GM12878 (cell line): ENCODE data around the gene LMX1B. TPM values are rescaled to one million over a fixed set of nuclear protein-coding genes. Genes with fewer than 3 reads are reported as not detected.

Source experiments
- ATAC-seq: fragments of 200-7000 bp; cut with Tn5 transposase; 3 replicates; pipeline ENCODE4 v1.9.1; 2020; ENCODE audit warnings: mild to moderate bottlenecking, moderate library complexity
- BruUV-seq: library from RNA; stranded (reverse); fragments of 400-500 nt; replicated peaks from 2 replicates; lab custom pipeline; 2021; lab: Mats Ljungman, UMichigan
- CTCF ChIA-PET: fragments of 300-600 bp; sonication (Branson Sonifier 250); formaldehyde crosslinking; extraction: SDS; loops from one replicate; lab custom pipeline; 2021; ENCODE audit warnings: inconsistent platforms; lab: Yijun Ruan, JAX
- POLR2A ChIA-PET: fragments of 350-600 bp; formaldehyde crosslinking; extraction: SDS; loops from one replicate; lab custom pipeline; 2021; ENCODE audit warnings: inconsistent platforms; lab: Charles Lee
- RAD21 ChIA-PET: fragments of 300-600 bp; sonication (Branson Sonifier 250); formaldehyde crosslinking; loops from one replicate; lab custom pipeline; 2023; ENCODE audit warnings: antibody characterized with exemption; ENCODE audit not compliant: unreplicated experiment; lab: Charles Lee
- SMC1A ChIA-PET: fragments of 300-600 bp; sonication (Branson Sonifier 250); formaldehyde crosslinking; loops from one replicate; lab custom pipeline; 2023; ENCODE audit not compliant: unreplicated experiment, uncharacterized antibody; lab: Charles Lee
- DNase-seq: peaks from one replicate; pipeline ENCODE4 v3.0.0-alpha.2; 2011; ENCODE audit warnings: low read depth, low spot score
- FAIRE-seq: peaks from 3 replicates; lab custom pipeline; 2011; peaks lifted over from hg19 to GRCh38; lab: Jason Lieb, UNC
- H2AFZ ChIP-seq: 2 replicates; pipeline ENCODE4 v1.6.0; 2011; ENCODE audit warnings: low read depth, low read length, control low read depth; ENCODE audit not compliant: control insufficient read depth
- H3K27ac ChIP-seq: 2 replicates; pipeline ENCODE4 v1.5.1; 2011; ENCODE audit warnings: control low read depth; ENCODE audit not compliant: control insufficient read depth, insufficient read depth
- H3K27me3 ChIP-seq, 2 experiments: replicated peaks in 1 of 2; 2 replicates each; pipeline versions ENCODE4 v1.6.0 to v1.6.1; 2011; ENCODE audit warnings: low read length in 1 of 2; ENCODE audit not compliant: control insufficient read depth in 2 of 2, insufficient read depth in 2 of 2
- H3K36me3 ChIP-seq, 2 experiments: 2 replicates each; pipeline ENCODE4 v1.5.1; 2011; ENCODE audit warnings: low read length in 1 of 2; ENCODE audit not compliant: control insufficient read depth in 2 of 2, insufficient read depth in 2 of 2
- H3K4me1 ChIP-seq: 2 replicates; pipeline ENCODE4 v1.6.1; 2011; ENCODE audit warnings: mild to moderate bottlenecking, low read length, moderate library complexity, mixed read lengths; ENCODE audit not compliant: control insufficient read depth, insufficient read depth
- H3K4me2 ChIP-seq: 2 replicates; pipeline ENCODE4 v1.6.0; 2011; ENCODE audit warnings: control low read depth; ENCODE audit not compliant: control insufficient read depth, insufficient read depth
- H3K4me3 ChIP-seq: fragments of 200-600 bp; sonication (generic); 2 replicates; pipeline ENCODE4 v1.5.1; 2016
- H3K79me2 ChIP-seq: 2 replicates; pipeline ENCODE4 v1.6.0; 2011; ENCODE audit warnings: low read length; ENCODE audit not compliant: control insufficient read depth, insufficient read depth
- H3K9ac ChIP-seq: 2 replicates; pipeline ENCODE4 v1.8.0; 2011; ENCODE audit warnings: low read length, control low read depth, mixed read lengths; ENCODE audit not compliant: control insufficient read depth, insufficient read depth
- H3K9me3 ChIP-seq: replicated peaks from 3 replicates; pipeline ENCODE4 v1.5.1; 2011; ENCODE audit warnings: mild to moderate bottlenecking, low read length; ENCODE audit not compliant: control insufficient read depth, insufficient read depth
- H4K20me1 ChIP-seq: 2 replicates; pipeline ENCODE4 v1.6.0; 2011; ENCODE audit not compliant: control insufficient read depth, insufficient read depth
- BCLAF1 ChIP-seq: fragments of 450-650 bp; IDR thresholded peaks from 2 replicates; pipeline ENCODE4 v1.6.1; 2017; ENCODE audit warnings: antibody characterized with exemption, mild to moderate bottlenecking, moderate library complexity
- IKZF1 ChIP-seq: fragments of 450-650 bp; conservative IDR thresholded peaks from 2 replicates; pipeline ENCODE4 v1.6.1; 2017; ENCODE audit warnings: antibody characterized with exemption, mild to moderate bottlenecking
- NFXL1 ChIP-seq: fragments of 450-650 bp; IDR thresholded peaks from 2 replicates; pipeline ENCODE4 v1.6.1; 2017; ENCODE audit warnings: antibody characterized with exemption, mild to moderate bottlenecking, borderline replicate concordance
- NKRF ChIP-seq: fragments of 450-650 bp; conservative IDR thresholded peaks from 2 replicates; pipeline ENCODE4 v1.6.1; 2017; ENCODE audit warnings: mild to moderate bottlenecking, moderate library complexity
- PAX8 ChIP-seq: fragments of 450-650 bp; IDR thresholded peaks from 2 replicates; pipeline ENCODE4 v1.6.1; 2017; ENCODE audit warnings: mild to moderate bottlenecking, moderate library complexity
- POU2F2 ChIP-seq: IDR thresholded peaks from 3 replicates; pipeline ENCODE4 v1.6.1; 2011; ENCODE audit warnings: low read depth, mild to moderate bottlenecking, low read length, borderline replicate concordance
- SUZ12 ChIP-seq: fragments of 200-600 bp; sonication (generic); IDR thresholded peaks from one replicate; pipeline ENCODE4 v1.6.1; 2018; ENCODE audit warnings: antibody characterized with exemption, mild to moderate bottlenecking; ENCODE audit not compliant: unreplicated experiment
- ZBTB11 ChIP-seq: fragments of 450-650 bp; formaldehyde crosslinking; IDR thresholded peaks from 2 replicates; pipeline ENCODE4 v1.5.0; 2022; ENCODE audit warnings: mild to moderate bottlenecking, missing genetic modification characterization
- ZNF207 ChIP-seq: fragments of 450-650 bp; IDR thresholded peaks from 2 replicates; pipeline ENCODE4 v1.6.1; 2014; ENCODE audit warnings: antibody characterized with exemption, mild to moderate bottlenecking, borderline replicate concordance
- ZNF217 ChIP-seq: fragments of 450-650 bp; IDR thresholded peaks from 2 replicates; pipeline ENCODE4 v1.6.1; 2017; ENCODE audit warnings: antibody characterized with exemption, mild to moderate bottlenecking
- ZNF384 ChIP-seq: IDR thresholded peaks from 2 replicates; pipeline ENCODE4 v1.6.1; 2012; ENCODE audit warnings: low read depth, mild to moderate bottlenecking, low read length, improper control_type of control experiment, borderline replicate concordance
- WGBS: methylation state at CpG from one replicate; pipeline ENCODE4 v1.1.6; 2016; ENCODE audit warnings: low lambda C conversion rate; ENCODE audit not compliant: insufficient replicate concordance, insufficient coverage; ENCODE audit errors: missing lambda C conversion rate; 5-methylcytosine and 5-hydroxymethylcytosine counted together
- in situ Hi-C: fragments of 300-500 bp; cut with MboI; formaldehyde crosslinking; loops from 9 replicates; pipeline ENCODE4 v1.14.3; 2018; ENCODE audit warnings: mixed read lengths
- intact Hi-C: fragments of 100-400 bp; cut with micrococcal nuclease; formaldehyde crosslinking; loops from one replicate; pipeline ENCODE4 v1.14.2; 2022; ENCODE audit not compliant: unreplicated experiment
- polyA plus RNA-seq, 11 experiments: library from polyadenylated mRNA; depleted of rRNA in 4 of 11; unstranded in 6 of 11; stranded (reverse) in 5 of 11; fragments of >200 nt; fragmentation: Nextera tagmentation in 4 of 11; fragmentation: Illumina TruSeq in 1 of 11; extraction: Ambion mirVana in 4 of 11; extraction: Trizol in 1 of 11; gene quantifications; 1 replicate in 1 of 11; 2 replicates in 10 of 11; pipeline versions ENCODE4 v1.2.1 to v1.2.3, GENCODE V29; 2011 to 2016; ENCODE audit warnings: inconsistent platforms in 2 of 11, missing spikeins in 2 of 11, low read depth in 1 of 11
- total RNA-seq, 4 experiments: library from RNA; depleted of rRNA in 3 of 4; stranded (reverse); fragments of >200 nt in 3 of 4; fragmentation: Illumina TruSeq in 1 of 4; extraction: Trizol in 1 of 4; gene quantifications; 2 replicates each; pipeline versions ENCODE4 v1.2.1 to v1.2.3, GENCODE V29; 2013 to 2021

Gene LMX1B
- total and polyA plus RNA-seq, 10 of the 15 experiments (the other 5 are each of a cell fraction or from before 2014, with no cell fraction given) = not detected

GRCh38 chr9:126682113-126682810 is 68.5 kb downstream of the LMX1B start (continued):
- TF ChIP-seq ZNF384 (no peak), PAX8 (no peak), ZNF217 (no peak), IKZF1 (no peak), BCLAF1 (no peak)

- Histone ChIP-seq H3K27ac (no peak overlapping the region), H3K27me3 (peaks cover 13 to 19% of the 10 kb centered on the region in 2 experiments), H4K20me1 (no peaks in the 10 kb centered on the region), H3K4me3 (no peak overlapping the region)
- DNase-seq = no peak
- no peak for TF ChIP-seq ZNF207
- peak; percentile 31 for TF ChIP-seq SUZ12
- TF ChIP-seq ZBTB11 = no peak
- no peak for TF ChIP-seq NKRF
- no peak for TF ChIP-seq POU2F2
- no peak for TF ChIP-seq IKZF1
- TF ChIP-seq NFXL1 = no peak
- TF ChIP-seq, all 136 proteins: peak for 1
- in situ Hi-C loops = no loop called here
- intact Hi-C loops = no loop called here
- Histone ChIP-seq H3K4me1 (no peaks in the 10 kb centered on the region), H3K9ac (no peak overlapping the region), H2AFZ (no peak overlapping the region), H3K36me3 (no peaks in the 10 kb centered on the region), H3K9me3 (no peaks in the 10 kb centered on the region), H3K79me2 (no peaks in the 10 kb centered on the region), H3K4me2 (no peak overlapping the region)
- POLR2A ChIA-PET = no interaction called here
- 10% methylated on average over 61 of the region's 69 CpGs for WGBS
- no TSS peak for BruUV-seq
- no peak for FAIRE-seq
- SMC1A ChIA-PET = no interaction called here
- CTCF ChIA-PET = interaction anchor here (0.6 kb wide), 1 partner anchor 20 kb away, joined by 3 read pairs; no protein-coding TSS in a partner anchor
- RAD21 ChIA-PET = no interaction called here
- no peak for ATAC-seq
These were observed 69.4 kb downstream of the LMX1B start for GRCh38 chr9:126682928-126683697.
